Effector memory CD8-positive, alpha-beta T cell (primary cell): ENCODE measurements around the gene SIPA1.
A peak's percentile ranks its signal among the peaks of the same experiment; 100 is the strongest.

Source experiments
- ATAC-seq: fragments of 150-1000 bp; cut with Tn5 transposase; replicated peaks from 2 replicates; pipeline ENCODE4 v1.10.0; 2021; ENCODE audit warnings: mild to moderate bottlenecking, moderate library complexity
- DNase-seq, 3 experiments: peaks; one replicate each; pipeline ENCODE4 v3.0.0; 2021
- H3K27ac Mint-ChIP-seq, 2 donors: one replicate each; pipeline ENCODE4 v1.8.0; 2022; ENCODE audit warnings: mild to moderate bottlenecking in 2 of 2, mixed read lengths in 2 of 2, moderate library complexity in 2 of 2
- H3K27me3 Mint-ChIP-seq, 2 donors: one replicate each; pipeline ENCODE4 v1.8.0; 2022; ENCODE audit warnings: mixed read lengths in 2 of 2
- H3K36me3 Mint-ChIP-seq: one replicate; pipeline ENCODE4 v1.8.0; 2022; ENCODE audit warnings: mild to moderate bottlenecking, moderate library complexity, mixed read lengths; ENCODE audit not compliant: insufficient read depth
- H3K4me1 Mint-ChIP-seq, 2 donors: one replicate each; pipeline ENCODE4 v1.8.0; 2022; ENCODE audit warnings: low read depth in 2 of 2, mixed read lengths in 2 of 2
- H3K4me3 Mint-ChIP-seq, 2 donors: one replicate each; pipeline ENCODE4 v1.8.0; 2022; ENCODE audit warnings: mild to moderate bottlenecking in 2 of 2, mixed read lengths in 2 of 2, moderate library complexity in 2 of 2
- H3K9me3 Mint-ChIP-seq, 2 donors: one replicate each; pipeline ENCODE4 v1.8.0; 2022; ENCODE audit warnings: mixed read lengths in 2 of 2

The SIPA1 gene

DNA sequence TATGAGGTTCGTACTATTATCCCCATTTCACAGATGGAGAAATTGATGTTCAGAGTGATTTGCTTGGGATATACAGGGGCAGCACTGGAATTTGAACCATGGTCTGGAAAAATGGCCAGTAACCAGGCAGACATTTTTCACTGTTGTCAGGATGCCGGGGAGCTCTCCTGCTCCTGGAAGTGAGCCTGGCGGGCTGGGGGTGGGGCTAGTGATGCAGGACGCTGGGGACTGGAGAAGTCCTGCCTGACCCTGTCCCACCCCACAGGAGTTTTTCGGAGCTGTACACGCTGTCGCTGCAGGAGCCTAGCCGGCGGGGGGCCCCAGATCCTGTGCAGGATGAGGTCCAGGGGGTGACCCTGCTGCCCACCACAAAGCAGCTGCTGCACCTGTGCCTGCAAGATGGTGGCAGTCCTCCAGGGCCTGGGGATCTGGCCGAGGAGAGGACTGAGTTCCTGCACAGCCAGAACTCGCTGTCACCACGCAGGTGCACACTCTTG is 11.1 kb downstream of the SIPA1 start:
- ATAC-seq = no peak
- peaks cover 88% of the 10 kb centered on the region for H3K36me3 Mint-ChIP-seq
- no peaks in the 10 kb centered on the region for H3K9me3 Mint-ChIP-seq
- no peak for DNase-seq
- peak overlapping the region in 1 of 2 donors; percentile 65 for H3K27ac Mint-ChIP-seq
- no peaks in the 10 kb centered on the region for H3K27me3 Mint-ChIP-seq
- no peak overlapping the region for H3K4me3 Mint-ChIP-seq
- peaks cover 34 to 39% of the 10 kb centered on the region in 2 donors for H3K4me1 Mint-ChIP-seq

DNA sequence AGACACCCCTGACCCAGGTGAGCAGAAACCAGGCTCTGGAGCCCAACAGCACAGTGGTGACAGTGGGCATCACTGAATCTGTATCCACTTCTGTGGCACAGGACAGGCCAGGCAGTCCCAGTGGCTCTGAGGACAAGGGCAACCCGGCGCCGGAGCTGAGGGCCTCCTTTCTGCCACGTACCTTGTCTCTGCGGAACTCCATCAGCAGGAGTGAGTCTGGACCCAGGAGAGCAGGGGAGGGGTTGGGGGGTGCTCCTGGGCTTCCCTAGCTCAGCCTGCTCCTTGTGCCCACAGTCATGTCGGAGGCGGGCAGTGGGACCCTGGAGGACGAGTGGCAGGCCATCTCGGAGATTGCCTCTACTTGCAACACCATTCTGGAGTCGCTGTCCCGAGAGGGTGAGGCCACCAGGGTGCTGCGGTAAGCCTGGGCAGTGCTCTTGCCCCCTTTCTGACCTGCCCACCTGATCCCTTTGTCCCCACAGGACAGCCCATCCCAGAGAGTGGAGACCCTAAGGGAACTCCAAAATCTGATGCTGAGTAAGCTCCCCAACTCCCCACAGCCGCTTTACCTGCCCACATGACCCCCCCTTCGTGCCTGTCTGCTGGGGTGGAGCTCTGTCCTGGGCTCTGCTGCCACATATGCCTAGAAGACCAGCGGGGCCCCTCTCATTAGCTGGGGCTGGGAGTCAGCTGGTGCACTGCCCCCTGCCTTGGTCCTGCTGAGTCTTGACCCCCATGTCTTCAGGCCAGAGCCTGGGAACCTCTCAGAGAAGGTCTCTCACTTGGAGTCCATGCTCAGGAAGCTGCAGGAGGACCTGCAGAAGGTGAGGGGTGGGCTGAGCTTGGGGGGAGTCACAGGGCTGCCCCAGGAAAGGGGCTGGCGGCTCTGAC is 12.0 kb downstream of the SIPA1 start:
- peaks cover 88% of the 10 kb centered on the region for H3K36me3 Mint-ChIP-seq
- DNase-seq (no peak), ATAC-seq (no peak)
- H3K27ac Mint-ChIP-seq = peak overlapping the region; percentile 96 to 97
- H3K27me3 Mint-ChIP-seq = no peaks in the 10 kb centered on the region
- H3K9me3 Mint-ChIP-seq = no peaks in the 10 kb centered on the region
- peak overlapping the region in 1 of 2 donors; percentile 27 for H3K4me3 Mint-ChIP-seq
- peaks cover 34 to 35% of the 10 kb centered on the region in 2 donors for H3K4me1 Mint-ChIP-seq

DNA sequence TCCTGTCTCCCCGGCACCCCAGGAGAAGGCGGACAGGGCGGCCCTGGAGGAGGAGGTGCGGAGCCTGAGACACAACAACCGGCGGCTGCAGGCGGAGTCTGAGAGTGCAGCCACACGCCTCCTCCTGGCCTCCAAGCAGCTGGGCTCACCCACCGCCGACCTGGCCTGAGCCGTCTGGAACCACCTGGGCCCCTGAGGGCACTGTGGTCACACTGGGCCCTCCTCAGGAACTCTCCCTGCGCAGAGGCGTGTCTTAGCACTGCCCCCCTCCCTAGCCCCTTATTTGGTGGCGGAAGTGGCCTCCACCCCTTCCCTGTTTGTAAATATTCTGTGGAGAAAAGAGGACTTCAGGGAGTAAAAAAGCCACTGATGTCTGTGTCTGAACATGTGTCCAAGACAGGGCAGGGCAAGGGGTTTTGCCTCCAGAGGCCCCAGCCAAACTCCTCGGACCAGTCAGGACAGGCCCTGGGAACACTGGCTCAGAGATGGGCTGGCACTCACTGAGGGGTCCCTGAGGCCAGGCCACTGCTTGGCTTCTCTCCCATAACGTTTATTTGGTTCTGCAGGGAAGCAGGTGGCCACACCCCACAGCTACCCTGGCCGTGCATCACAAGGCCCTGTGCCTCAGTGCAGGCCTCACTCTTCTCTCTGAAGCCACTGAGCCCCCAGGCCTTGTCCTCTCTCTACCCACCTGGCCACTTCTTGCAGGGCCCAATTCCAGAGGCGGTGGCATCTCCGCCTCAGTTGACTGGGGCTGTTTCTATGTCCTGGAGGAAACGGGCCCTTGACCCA is 12.8 kb downstream of the SIPA1 start:
- Mint-ChIP-seq H3K4me1 (peaks cover 38% of the 10 kb centered on the region in 2 donors), H3K4me3 (peak overlapping the region in 1 of 2 donors; percentile 27), H3K27ac (peak overlapping the region; percentile 96 to 97), H3K9me3 (no peaks in the 10 kb centered on the region), H3K36me3 (peaks cover 88% of the 10 kb centered on the region), H3K27me3 (no peaks in the 10 kb centered on the region)
- ATAC-seq (no peak), DNase-seq (no peak)

DNA sequence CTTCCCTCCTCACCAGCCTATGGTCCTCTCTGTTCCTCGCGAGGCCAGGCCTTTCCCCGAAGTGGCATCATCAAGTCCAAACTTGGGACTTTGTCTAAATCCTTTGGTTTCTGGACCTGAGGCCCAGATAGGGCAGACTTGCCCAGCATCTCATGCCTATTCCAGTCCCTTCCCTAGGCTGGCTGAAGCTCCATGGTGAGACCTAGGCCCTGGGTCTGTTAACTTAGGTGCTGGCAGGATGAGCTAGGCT is 13.4 kb downstream of the SIPA1 start:
- H3K4me3 Mint-ChIP-seq = peak overlapping the region; percentile 74 to 77
- no peak for DNase-seq
- H3K9me3 Mint-ChIP-seq = no peaks in the 10 kb centered on the region
- ATAC-seq = no peak
- peak overlapping the region; percentile 96 to 97 for H3K27ac Mint-ChIP-seq
- peaks cover 39 to 40% of the 10 kb centered on the region in 2 donors for H3K4me1 Mint-ChIP-seq
- H3K36me3 Mint-ChIP-seq = peaks cover 88% of the 10 kb centered on the region
- no peaks in the 10 kb centered on the region for H3K27me3 Mint-ChIP-seq

DNA sequence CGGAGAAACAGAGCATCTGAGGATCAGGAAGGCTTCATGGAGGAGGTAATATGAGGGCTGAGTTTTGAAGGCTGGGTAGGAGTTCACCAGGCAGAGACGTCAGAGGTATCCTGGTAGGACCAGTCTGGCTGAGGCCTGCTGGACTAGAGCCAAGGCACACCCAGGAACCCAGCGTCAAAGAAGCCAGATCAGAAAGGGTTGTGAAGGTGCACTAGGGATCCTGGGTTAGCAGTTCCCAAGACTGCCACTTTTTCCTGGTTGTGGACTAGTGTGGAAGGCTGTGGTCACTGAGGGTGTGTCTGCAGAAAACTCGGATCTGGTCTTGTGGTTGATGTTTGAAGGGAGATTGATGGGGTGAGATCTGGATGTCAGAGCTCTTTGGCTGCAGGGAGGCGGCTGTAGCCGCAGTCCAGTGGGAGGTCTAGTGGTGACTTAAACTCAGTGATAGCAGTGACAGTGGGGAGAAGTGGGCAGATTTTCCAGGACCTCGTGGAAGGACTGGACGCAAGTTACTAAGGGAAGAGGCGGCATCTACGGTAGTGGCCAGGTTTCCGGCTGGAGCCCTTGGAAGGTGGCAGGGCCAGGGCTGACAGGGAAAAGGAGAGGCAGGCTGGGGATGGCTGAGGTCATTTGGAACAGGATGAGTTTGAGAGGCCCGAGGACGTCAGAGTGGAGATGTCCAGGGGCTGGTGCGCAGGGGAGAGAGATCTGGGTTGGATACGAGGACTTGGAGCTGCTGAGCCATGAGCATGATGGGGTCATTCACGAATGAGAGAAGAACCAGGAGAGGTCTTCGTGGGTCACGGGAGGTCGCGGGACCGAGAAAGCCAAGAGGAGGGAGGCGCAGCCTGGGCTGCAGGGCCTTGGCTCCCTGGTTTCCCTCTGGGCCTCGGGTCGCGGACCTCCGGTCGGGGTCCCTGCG is 13.9 kb downstream of the SIPA1 start:
- Mint-ChIP-seq H3K36me3 (peaks cover 93% of the 10 kb centered on the region), H3K4me1 (peaks cover 42 to 44% of the 10 kb centered on the region in 2 donors), H3K27ac (peak overlapping the region; percentile 96 to 97), H3K27me3 (no peaks in the 10 kb centered on the region), H3K4me3 (peak overlapping the region; percentile 74 to 77), H3K9me3 (no peaks in the 10 kb centered on the region)
- no peak for ATAC-seq
- no peak for DNase-seq

DNA sequence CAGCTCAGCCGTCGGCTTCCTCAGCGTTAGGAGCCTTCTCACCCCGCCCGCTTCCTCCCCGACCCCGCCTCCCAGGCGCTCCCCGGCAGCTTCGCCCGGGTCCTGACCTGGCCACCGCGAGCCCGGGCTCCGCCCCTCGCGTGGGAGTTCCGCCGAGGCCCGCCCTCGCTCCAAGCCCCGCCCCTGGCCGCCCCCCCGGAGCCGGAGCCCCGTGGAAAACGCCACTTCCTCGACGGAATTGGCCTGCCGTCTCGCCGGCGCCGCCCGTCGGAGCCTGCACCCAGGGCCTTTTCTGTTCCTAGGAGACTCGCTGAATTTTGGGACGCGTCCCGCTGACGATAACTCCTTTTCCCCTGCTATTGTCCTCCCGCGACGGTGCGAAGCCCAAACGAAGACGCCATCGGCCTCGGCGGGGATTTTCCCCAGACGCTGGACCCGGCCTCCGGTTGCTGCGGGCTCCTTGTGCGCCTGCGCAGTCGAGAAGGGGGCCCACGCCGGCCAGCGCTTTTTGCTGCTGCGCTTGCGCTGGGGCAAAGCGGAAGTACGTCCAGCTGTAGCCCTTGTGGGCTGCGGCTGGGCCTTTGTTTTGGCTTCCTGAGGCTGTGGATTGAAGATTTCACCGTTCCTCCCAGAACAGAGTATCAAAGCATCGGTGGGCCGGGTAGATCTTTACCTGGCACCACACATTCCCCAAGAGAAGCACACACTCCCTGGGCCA is 14.8 kb downstream of the SIPA1 start:
- Mint-ChIP-seq H3K27me3 (no peaks in the 10 kb centered on the region), H3K9me3 (no peaks in the 10 kb centered on the region), H3K27ac (peak overlapping the region; percentile 96 to 97), H3K4me1 (peaks cover 46 to 49% of the 10 kb centered on the region in 2 donors), H3K4me3 (peak overlapping the region; percentile 74 to 77), H3K36me3 (peaks cover 98% of the 10 kb centered on the region)
- ATAC-seq (peak; percentile 81), DNase-seq (peak; percentile 93 to 97 (median 96))

DNA sequence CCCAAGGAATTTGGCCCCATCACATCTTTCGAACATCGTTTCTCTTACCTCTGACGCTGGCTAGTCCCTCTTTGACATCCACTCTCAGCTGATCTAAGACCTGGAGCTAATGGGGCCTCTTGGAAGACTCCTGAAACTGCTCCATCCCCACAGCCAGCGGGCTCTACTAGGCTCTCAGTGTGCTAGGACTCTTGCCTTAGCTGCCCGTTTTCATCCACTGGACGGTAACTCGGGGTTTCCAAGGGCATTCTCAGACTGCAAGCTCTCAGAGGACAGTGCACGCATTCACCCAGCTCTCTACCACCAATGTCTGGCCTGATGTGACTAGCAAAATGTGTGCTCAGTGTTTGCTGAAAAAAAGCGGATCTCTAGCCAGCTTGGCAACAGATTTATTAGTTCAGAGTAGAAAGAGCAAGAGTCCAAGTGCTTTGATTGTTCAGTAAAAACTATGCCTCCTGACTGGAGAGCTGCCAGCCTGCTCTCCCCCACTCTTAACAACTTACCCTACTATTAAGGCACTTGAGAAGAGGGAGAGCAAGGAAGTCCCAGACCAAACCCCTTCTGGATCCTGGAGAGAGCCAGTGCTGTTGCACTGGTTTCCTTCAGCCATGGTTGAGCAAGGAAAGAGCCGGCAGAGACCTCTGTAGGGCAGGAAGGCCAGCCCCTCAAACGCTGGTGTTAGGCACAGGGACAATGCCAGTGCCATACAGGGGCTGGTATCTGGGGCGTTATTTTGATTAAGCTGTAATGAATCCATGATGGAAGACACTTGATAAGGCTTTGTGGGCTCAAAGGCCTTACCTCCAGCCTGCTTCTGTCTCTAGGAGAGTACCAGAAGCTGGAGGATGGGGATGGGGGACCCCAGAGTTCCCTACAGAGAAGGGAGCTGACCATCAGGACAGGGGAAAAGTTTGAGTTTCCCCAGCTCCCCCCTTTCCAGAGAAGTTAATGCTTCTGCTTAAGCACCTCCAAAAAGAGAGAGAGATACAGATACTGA is 15.6 kb downstream of the SIPA1 start:
- ATAC-seq = no peak
- Mint-ChIP-seq H3K4me1 (peaks cover 43 to 50% of the 10 kb centered on the region in 2 donors), H3K36me3 (peaks cover 98% of the 10 kb centered on the region), H3K27ac (peak overlapping the region; percentile 96 to 97), H3K27me3 (no peaks in the 10 kb centered on the region), H3K4me3 (peak overlapping the region; percentile 74 to 77), H3K9me3 (no peaks in the 10 kb centered on the region)
- DNase-seq = no peak

DNA sequence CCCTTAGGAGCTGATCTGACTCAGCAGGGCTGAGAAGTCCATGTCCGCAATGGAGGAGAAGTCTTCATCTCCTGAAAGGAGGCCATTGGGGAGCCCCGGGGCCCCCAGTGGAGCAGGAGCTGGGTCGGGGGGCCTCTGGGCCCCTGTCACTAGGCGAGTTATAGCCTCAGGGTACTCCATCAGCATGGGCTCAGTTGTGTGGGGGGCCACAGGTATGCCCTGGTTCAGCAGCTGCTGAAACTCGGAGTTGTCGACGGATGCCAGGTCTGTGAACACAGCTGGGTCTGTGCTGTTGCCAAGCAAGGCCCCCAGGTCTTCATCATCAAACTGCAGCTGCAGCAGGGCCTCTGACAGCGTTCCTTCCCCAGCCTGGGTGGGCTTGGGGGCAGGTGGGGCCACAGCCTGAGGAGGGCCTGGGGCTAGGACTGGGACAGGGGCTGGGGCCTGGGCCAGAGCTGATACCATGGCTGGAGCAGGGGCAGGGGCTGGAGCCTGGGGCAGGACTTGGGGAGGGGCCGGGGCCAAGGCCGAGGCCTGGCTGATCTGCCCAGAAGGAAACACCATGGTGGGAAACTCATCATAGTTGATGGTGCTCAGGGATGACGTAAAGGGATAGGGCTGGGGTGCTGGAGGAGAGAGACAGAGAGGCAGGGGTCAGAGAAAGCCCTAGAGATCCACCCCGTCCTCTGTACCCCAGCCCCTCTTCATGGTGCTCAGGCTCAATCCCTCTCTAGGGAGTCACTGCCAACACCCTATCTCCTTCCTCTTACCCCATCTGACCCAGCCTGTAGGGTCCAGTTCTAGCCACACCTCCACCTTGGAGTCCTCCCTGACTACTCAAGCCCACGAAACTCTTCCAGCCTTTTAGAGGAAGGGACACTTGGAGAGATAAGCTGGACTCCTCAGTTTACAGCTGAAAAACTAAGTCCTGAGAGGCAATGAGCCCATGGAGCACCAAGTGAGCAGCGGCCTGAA is 16.8 kb downstream of the SIPA1 start:
- ATAC-seq (no peak), DNase-seq (peak in 1 of 3 experiments; percentile 7)
- Mint-ChIP-seq H3K9me3 (no peaks in the 10 kb centered on the region), H3K36me3 (peaks cover 98% of the 10 kb centered on the region), H3K27ac (peak overlapping the region; percentile 96 to 97), H3K4me3 (peak overlapping the region; percentile 10 to 33), H3K27me3 (no peaks in the 10 kb centered on the region), H3K4me1 (peaks cover 52 to 57% of the 10 kb centered on the region in 2 donors)

DNA sequence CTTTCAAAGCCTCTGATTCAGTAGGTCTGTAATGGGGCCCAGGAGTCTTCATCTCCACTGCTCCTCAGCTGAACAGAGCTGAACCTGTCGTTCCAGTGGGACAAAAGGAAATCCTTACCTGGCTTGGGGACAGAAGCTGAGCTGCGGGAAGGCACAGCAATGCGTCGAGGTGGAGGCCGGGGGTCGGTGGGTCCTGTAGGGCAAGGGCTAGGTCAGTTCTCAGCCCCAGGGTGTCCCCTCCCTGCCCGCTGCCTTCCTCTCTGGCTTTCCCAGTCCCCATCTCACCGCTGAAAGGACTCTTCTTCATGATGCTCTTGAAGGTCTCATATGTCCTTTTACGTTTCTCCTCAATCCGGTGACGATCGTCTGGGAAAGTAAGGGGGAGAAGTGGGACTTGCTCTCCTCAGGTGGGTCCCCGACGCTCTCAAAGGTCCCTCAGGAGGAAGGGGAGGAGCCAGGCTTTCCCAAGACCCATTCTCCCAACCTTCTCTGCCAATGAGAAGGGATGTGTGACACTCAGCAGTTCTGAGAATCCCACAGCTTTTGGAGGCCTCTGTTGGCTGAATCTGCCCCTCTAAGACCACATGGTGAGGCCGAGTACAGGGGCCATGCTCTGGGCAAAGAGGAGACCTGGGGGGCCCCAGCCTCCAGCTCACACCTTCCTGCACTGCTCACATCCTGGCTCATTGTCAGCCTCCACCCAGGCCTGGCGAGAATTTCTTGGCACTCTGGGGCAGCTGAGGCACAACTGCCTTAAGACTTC is 17.9 kb downstream of the SIPA1 start:
- peaks cover 100% of the 10 kb centered on the region for H3K36me3 Mint-ChIP-seq
- H3K4me1 Mint-ChIP-seq = peaks cover 58 to 61% of the 10 kb centered on the region in 2 donors
- ATAC-seq (no peak), DNase-seq (peak in 1 of 3 experiments; percentile 10)
- peak overlapping the region; percentile 73 to 97 for H3K27ac Mint-ChIP-seq
- no peaks in the 10 kb centered on the region for H3K27me3 Mint-ChIP-seq
- H3K4me3 Mint-ChIP-seq = peak overlapping the region in 1 of 2 donors; percentile 6
- H3K9me3 Mint-ChIP-seq = no peaks in the 10 kb centered on the region

DNA sequence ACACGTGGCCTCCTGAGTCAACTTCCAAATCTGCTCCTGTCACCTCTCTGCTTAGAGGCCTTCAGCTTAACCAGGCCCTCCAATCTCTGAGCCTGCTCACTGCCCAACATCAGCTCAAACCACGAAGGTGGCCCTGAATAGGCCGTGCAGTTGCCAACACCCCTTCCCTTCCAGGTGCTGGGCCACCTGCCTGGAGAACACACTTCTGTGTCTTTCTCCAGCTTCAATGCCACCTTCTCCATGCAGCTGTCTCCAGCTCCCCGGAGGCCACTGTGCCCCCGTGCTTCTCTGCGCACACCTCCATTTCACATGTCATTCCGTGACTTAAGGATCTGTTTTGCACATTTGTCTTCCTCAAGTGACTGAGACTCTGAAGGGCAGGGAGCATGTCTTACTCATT is 19.5 kb downstream of the SIPA1 start:
- Mint-ChIP-seq H3K36me3 (peaks cover 99% of the 10 kb centered on the region), H3K9me3 (no peaks in the 10 kb centered on the region), H3K4me3 (peak overlapping the region in 1 of 2 donors; percentile 51), H3K27ac (peak overlapping the region; percentile 8 to 81), H3K4me1 (peaks cover 46 to 54% of the 10 kb centered on the region in 2 donors), H3K27me3 (no peaks in the 10 kb centered on the region)
- DNase-seq (no peak), ATAC-seq (no peak)
